HAP-1 (cell line): ENCODE data around the gene PRM3.
"Not testable (repeated sequence)": the region's sequence is repeated elsewhere in the genome, so short reads cannot be mapped to it uniquely, and the experiment has no call there.

Experiments
- DNase-seq, 2 experiments: peaks; one replicate each; pipeline ENCODE4 v3.0.0-alpha.2; 2016 to 2020; ENCODE audit warnings: low spot score in 2 of 2
- H3K27me3 ChIP-seq: fragments of 250-450 bp; sonication (Bioruptor Pico); 2 replicates; pipeline ENCODE4 v1.5.1; 2020; ENCODE audit warnings: low read depth, mild to moderate bottlenecking, moderate library complexity
- H3K36me3 ChIP-seq: fragments of 250-450 bp; sonication (Bioruptor Pico); replicated peaks from 2 replicates; pipeline ENCODE4 v1.5.1; 2020; ENCODE audit warnings: mild to moderate bottlenecking
- H3K4me1 ChIP-seq: fragments of 250-450 bp; sonication (Bioruptor Pico); 2 replicates; pipeline ENCODE4 v1.5.1; 2020; ENCODE audit warnings: mild to moderate bottlenecking
- H3K4me3 ChIP-seq: fragments of 250-450 bp; sonication (Bioruptor Pico); 2 replicates; pipeline ENCODE4 v1.5.1; 2020; ENCODE audit warnings: mild to moderate bottlenecking, moderate library complexity
- H3K9me3 ChIP-seq: fragments of 250-450 bp; sonication (Bioruptor Pico); 2 replicates; pipeline ENCODE4 v1.5.1; 2020; ENCODE audit warnings: mild to moderate bottlenecking, moderate library complexity
- in situ Hi-C: fragments of 300-500 bp; cut with MboI; formaldehyde crosslinking; loops from 3 replicates; pipeline ENCODE4 v1.14.3; 2020; ENCODE audit warnings: low sequenced_read_pairs, inconsistent platforms, mixed read lengths

PRM3 gene

GRCh38 chr16:11310634-11310977 lies 37.2 kb upstream of the PRM3 start:
- Histone ChIP-seq H3K36me3 (no peaks in the 10 kb centered on the region), H3K4me1 (peaks cover 29% of the 10 kb centered on the region), H3K9me3 (no peaks in the 10 kb centered on the region), H3K27me3 (no peaks in the 10 kb centered on the region), H3K4me3 (no peak overlapping the region)
- in situ Hi-C loops: no loop called here
- DNase-seq: no peak

- H3K27me3 ChIP-seq: no peaks in the 10 kb centered on the region
- H3K36me3 ChIP-seq: no peaks in the 10 kb centered on the region
- no peaks in the 10 kb centered on the region for H3K9me3 ChIP-seq
- in situ Hi-C loops: no loop called here
- no peak for DNase-seq
- no peak overlapping the region for H3K4me3 ChIP-seq
- peaks cover 26% of the 10 kb centered on the region for H3K4me1 ChIP-seq
These were observed 36.6 kb upstream of the PRM3 start for GRCh38 chr16:11309895-11310633.

- Histone ChIP-seq H3K4me1 (peaks cover 17% of the 10 kb centered on the region), H3K27me3 (no peaks in the 10 kb centered on the region), H3K4me3 (no peak overlapping the region), H3K9me3 (no peaks in the 10 kb centered on the region), H3K36me3 (no peaks in the 10 kb centered on the region)
- peak in 1 of 2 experiments; percentile 37 for DNase-seq
- in situ Hi-C loops: no loop called here
These were observed 35.3 kb upstream of the PRM3 start for GRCh38 chr16:11308493-11309283.

GRCh38 chr16:11307639-11308492 lies 34.4 kb upstream of the PRM3 start:
- in situ Hi-C loops: no loop called here
- peaks cover 9% of the 10 kb centered on the region for H3K4me1 ChIP-seq
- no peaks in the 10 kb centered on the region for H3K9me3 ChIP-seq
- no peak for DNase-seq
- no peak overlapping the region for H3K4me3 ChIP-seq
- no peaks in the 10 kb centered on the region for H3K27me3 ChIP-seq
- H3K36me3 ChIP-seq: no peaks in the 10 kb centered on the region

GRCh38 chr16:11306997-11307638 lies 33.7 kb upstream of the PRM3 start:
- H3K27me3 ChIP-seq: no peaks in the 10 kb centered on the region
- in situ Hi-C loops: no loop called here
- H3K4me1 ChIP-seq: peaks cover 3% of the 10 kb centered on the region; the same call in 1 of the 2 replicates
- DNase-seq: no peak
- no peaks in the 10 kb centered on the region for H3K36me3 ChIP-seq
- no peaks in the 10 kb centered on the region for H3K9me3 ChIP-seq
- H3K4me3 ChIP-seq: no peak overlapping the region

GRCh38 chr16:11306381-11306780 lies 33.0 kb upstream of the PRM3 start:
- Histone ChIP-seq H3K9me3 (no peaks in the 10 kb centered on the region), H3K4me3 (no peak overlapping the region), H3K27me3 (no peaks in the 10 kb centered on the region), H3K4me1 (peaks cover 3% of the 10 kb centered on the region; the same call in 1 of the 2 replicates), H3K36me3 (no peaks in the 10 kb centered on the region)
- DNase-seq: no peak
- in situ Hi-C loops: no loop called here

- Histone ChIP-seq H3K9me3 (no peaks in the 10 kb centered on the region), H3K4me3 (no peak overlapping the region), H3K27me3 (no peaks in the 10 kb centered on the region), H3K36me3 (no peaks in the 10 kb centered on the region), H3K4me1 (peaks cover 4% of the 10 kb centered on the region)
- no peak for DNase-seq
- in situ Hi-C loops: no loop called here
These were observed 30.1 kb upstream of the PRM3 start for GRCh38 chr16:11303405-11304138.

GRCh38 chr16:11302977-11303376 lies 29.5 kb upstream of the PRM3 start:
- H3K4me3 ChIP-seq: no peak overlapping the region
- DNase-seq: no peak
- no peaks in the 10 kb centered on the region for H3K36me3 ChIP-seq
- in situ Hi-C loops: no loop called here
- H3K27me3 ChIP-seq: no peaks in the 10 kb centered on the region
- no peaks in the 10 kb centered on the region for H3K9me3 ChIP-seq
- peaks cover 5% of the 10 kb centered on the region for H3K4me1 ChIP-seq

GRCh38 chr16:11301645-11302501 lies 28.4 kb upstream of the PRM3 start:
- Histone ChIP-seq H3K9me3 (no peaks in the 10 kb centered on the region), H3K4me1 (peaks cover 5% of the 10 kb centered on the region), H3K36me3 (no peaks in the 10 kb centered on the region), H3K4me3 (no peak overlapping the region), H3K27me3 (no peaks in the 10 kb centered on the region)
- in situ Hi-C loops: no loop called here
- no peak for DNase-seq

- DNase-seq: no peak
- H3K4me1 ChIP-seq: peaks cover 5% of the 10 kb centered on the region
- in situ Hi-C loops: no loop called here
- H3K9me3 ChIP-seq: no peaks in the 10 kb centered on the region
- H3K4me3 ChIP-seq: no peak overlapping the region
- no peaks in the 10 kb centered on the region for H3K36me3 ChIP-seq
- no peaks in the 10 kb centered on the region for H3K27me3 ChIP-seq
These were observed 27.1 kb upstream of the PRM3 start for GRCh38 chr16:11300560-11300892.

GRCh38 chr16:11299865-11300559 lies 26.6 kb upstream of the PRM3 start:
- H3K9me3 ChIP-seq: no peaks in the 10 kb centered on the region
- H3K36me3 ChIP-seq: no peaks in the 10 kb centered on the region
- no peaks in the 10 kb centered on the region for H3K27me3 ChIP-seq
- DNase-seq: no peak
- in situ Hi-C loops: no loop called here
- H3K4me1 ChIP-seq: peaks cover 5% of the 10 kb centered on the region
- no peak overlapping the region for H3K4me3 ChIP-seq

GRCh38 chr16:11298950-11299547 lies 25.6 kb upstream of the PRM3 start:
- H3K4me1 ChIP-seq, H3K27me3 ChIP-seq, H3K9me3 ChIP-seq, H3K4me3 ChIP-seq, H3K36me3 ChIP-seq, in situ Hi-C loops: not testable (repeated sequence)
- DNase-seq: peak in 1 of 2 experiments; percentile 36
